HCT116 (cell line): Measurements from ENCODE around the gene BST1. TPM values are rescaled to one million over a fixed set of nuclear protein-coding genes. Genes with fewer than 3 reads are reported as not detected.

Source experiments
- ATAC-seq: fragments of 200-7000 bp; cut with Tn5 transposase; 2 replicates; pipeline ENCODE4 v1.9.1; 2020; ENCODE audit warnings: mild to moderate bottlenecking, moderate library complexity
- BruUV-seq: library from RNA; stranded (reverse); fragments of 400-500 nt; replicated peaks from 2 replicates; lab custom pipeline; 2021; lab: Mats Ljungman, UMichigan
- CTCF ChIA-PET: fragments of 300-600 bp; sonication (Branson Sonifier 250); formaldehyde crosslinking; loops from one replicate; lab custom pipeline; 2021; ENCODE audit warnings: antibody characterized with exemption; lab: Charles Lee
- POLR2A ChIA-PET: fragments of 300-600, 350-600 bp; sonication (Branson Sonifier 250); formaldehyde crosslinking; loops from one replicate; lab custom pipeline; 2021; ENCODE audit warnings: antibody characterized with exemption; lab: Charles Lee
- RAD21 ChIA-PET, 2 experiments: fragments of 300-600 bp; sonication (Branson Sonifier 250); formaldehyde crosslinking; loops; one replicate each; lab custom pipeline; 2023; ENCODE audit warnings: low total read pairs in 2 of 2; ENCODE audit not compliant: uncharacterized antibody in 2 of 2, unreplicated experiment in 2 of 2, low non-redundant PET in 1 of 2; lab: Charles Lee
- DNase-seq: peaks from one replicate; pipeline ENCODE4 v3.0.0-alpha.2; 2010; ENCODE audit warnings: low read depth, low spot score
- H2AFZ ChIP-seq: fragments of 200-600 bp; shearing (Covaris generic), sonication (generic); 2 replicates; pipeline ENCODE4 v1.6.1; 2017; ENCODE audit warnings: low read depth, mixed run types, mixed read lengths, antibody characterized with exemption, low read length; ENCODE audit not compliant: poor library complexity, severe bottlenecking
- H3K27ac ChIP-seq: 2 replicates; pipeline ENCODE4 v1.5.1; 2012; ENCODE audit warnings: low read depth, low read length
- H3K27me3 ChIP-seq: fragments of 200-600 bp; sonication (generic); 2 replicates; pipeline ENCODE4 v1.6.1; 2016; ENCODE audit warnings: mixed run types, low read length, mixed read lengths; ENCODE audit not compliant: insufficient read depth
- H3K36me3 ChIP-seq, 2 experiments: fragments of 200-500 bp in 1 of 2; fragments of 200-600 bp in 1 of 2; sonication (Bioruptor generic) in 1 of 2; sonication (generic) in 1 of 2; 2 replicates each; pipeline versions ENCODE4 v1.5.1 to v1.6.1; 2014 to 2016; ENCODE audit warnings: low read length in 2 of 2, inconsistent platforms in 1 of 2, mixed read lengths in 1 of 2, mixed run types in 1 of 2; ENCODE audit not compliant: insufficient read depth in 2 of 2, control insufficient read depth in 1 of 2
- H3K4me1 ChIP-seq, 2 experiments: fragments of 200-600 bp in 1 of 2; sonication (generic) in 1 of 2; 2 replicates each; pipeline versions ENCODE4 v1.5.1 to v1.6.1; 2012 to 2017; ENCODE audit warnings: low read length in 2 of 2, inconsistent platforms in 1 of 2, mild to moderate bottlenecking in 1 of 2, mixed read lengths in 1 of 2, mixed run types in 1 of 2, moderate library complexity in 1 of 2; ENCODE audit not compliant: insufficient read depth in 2 of 2, control insufficient read depth in 1 of 2
- H3K4me2 ChIP-seq: fragments of 200-600 bp; sonication (generic); 2 replicates; pipeline ENCODE4 v1.6.1; 2017; ENCODE audit warnings: mixed run types, low read length, mixed read lengths
- H3K4me3 ChIP-seq, 2 experiments: fragments of 200-600 bp in 1 of 2; sonication (generic) in 1 of 2; replicated peaks in 1 of 2; 2 replicates each; pipeline ENCODE4 v1.5.1; 2011 to 2016; ENCODE audit warnings: low read length in 2 of 2, control low read depth in 1 of 2, low read depth in 1 of 2, mild to moderate bottlenecking in 1 of 2, mixed read lengths in 1 of 2, mixed run types in 1 of 2
- H3K79me2 ChIP-seq: fragments of 200-600 bp; sonication (generic); 2 replicates; pipeline ENCODE4 v1.6.1; 2017; ENCODE audit warnings: mild to moderate bottlenecking, mixed run types, low read length, moderate library complexity, mixed read lengths; ENCODE audit not compliant: insufficient read depth
- H3K9ac ChIP-seq: fragments of 200-600 bp; sonication (generic); 2 replicates; pipeline ENCODE4 v1.6.1; 2016; ENCODE audit warnings: low read length, mixed read lengths
- H3K9me2 ChIP-seq: fragments of 200-600 bp; sonication (generic), shearing (Covaris generic); 2 replicates; pipeline ENCODE4 v1.6.1; 2017; ENCODE audit warnings: mixed run types, mild to moderate bottlenecking, moderate library complexity; ENCODE audit not compliant: insufficient read depth
- H3K9me3 ChIP-seq, 2 experiments: fragments of 200-500 bp in 1 of 2; fragments of 200-600 bp in 1 of 2; sonication (Bioruptor generic) in 1 of 2; sonication (generic) in 1 of 2; 2 replicates each; pipeline ENCODE4 v1.6.1; 2014 to 2017; ENCODE audit warnings: low read length in 2 of 2, mixed read lengths in 2 of 2, inconsistent platforms in 1 of 2, low read depth in 1 of 2, mild to moderate bottlenecking in 1 of 2, mixed run types in 1 of 2, moderate library complexity in 1 of 2; ENCODE audit not compliant: control insufficient read depth in 1 of 2, insufficient read depth in 1 of 2
- H4K20me1 ChIP-seq: fragments of 200-600 bp; sonication (generic), shearing (Covaris generic); 2 replicates; pipeline ENCODE4 v1.6.1; 2017; ENCODE audit warnings: mixed run types, mild to moderate bottlenecking, moderate library complexity; ENCODE audit not compliant: insufficient read depth
- CEBPB ChIP-seq: IDR thresholded peaks from 2 replicates; pipeline ENCODE4 v1.6.1; 2012; ENCODE audit warnings: low read depth
- ELF1 ChIP-seq: IDR thresholded peaks from 2 replicates; pipeline ENCODE4 v1.6.1; 2012; ENCODE audit warnings: low read depth, borderline replicate concordance
- EZH2phosphoT487 ChIP-seq: fragments of 200-600 bp; IDR thresholded peaks from 2 replicates; pipeline ENCODE4 v1.6.1; 2018; ENCODE audit warnings: antibody characterized with exemption, borderline replicate concordance
- JUND ChIP-seq: IDR thresholded peaks from 2 replicates; pipeline ENCODE4 v1.6.1; 2012
- POLR2A ChIP-seq: IDR thresholded peaks from 2 replicates; pipeline ENCODE4 v1.7.0; 2011; ENCODE audit warnings: borderline replicate concordance; ENCODE audit not compliant: insufficient read depth, insufficient read length; ENCODE audit errors: extremely low read depth
- POLR2AphosphoS5 ChIP-seq: IDR thresholded peaks from 2 replicates; pipeline ENCODE4 v1.6.1; 2011; ENCODE audit warnings: mild to moderate bottlenecking, low read depth, low read length, moderate library complexity
- SP1 ChIP-seq: IDR thresholded peaks from 2 replicates; pipeline ENCODE4 v1.6.1; 2012; ENCODE audit warnings: low read depth
- SRF ChIP-seq: IDR thresholded peaks from 2 replicates; pipeline ENCODE4 v1.6.1; 2012; ENCODE audit warnings: low read depth
- TCF7L2 ChIP-seq: IDR thresholded peaks from 2 replicates; pipeline ENCODE4 v1.7.0; 2011; ENCODE audit warnings: borderline replicate concordance, inconsistent platforms; ENCODE audit not compliant: insufficient read depth, insufficient read length; ENCODE audit errors: extremely low read depth
- YY1 ChIP-seq: IDR thresholded peaks from 2 replicates; pipeline ENCODE4 v1.6.1; 2011; ENCODE audit warnings: low read length, low read depth, moderate library complexity, mild to moderate bottlenecking; ENCODE audit not compliant: insufficient replicate concordance; ENCODE audit errors: extremely low read depth
- ZNF274 ChIP-seq: fragments of 200-500 bp; sonication (Bioruptor generic); IDR thresholded peaks from 2 replicates; pipeline ENCODE4 v1.6.1; 2014; ENCODE audit warnings: mild to moderate bottlenecking, low read depth, low read length, inconsistent platforms
- intact Hi-C: fragments of 100-400 bp; cut with micrococcal nuclease; formaldehyde crosslinking; loops from 2 replicates; pipeline ENCODE4 v1.10.0; 2022
- total RNA-seq: library from RNA; stranded (reverse); gene quantifications from one replicate; pipeline ENCODE4 v1.2.1, GENCODE V29; 2021; ENCODE audit not compliant: unreplicated experiment
- TF ChIP-seq, protein P1 (sequence below): IDR thresholded peaks from 2 replicates; pipeline ENCODE4 v1.6.1; 2012; ENCODE audit warnings: low read depth
- TF ChIP-seq, protein P2 (sequence below): IDR thresholded peaks from 2 replicates; pipeline ENCODE4 v1.6.1; 2012
- TF ChIP-seq, protein P3 (sequence below), 3 experiments: fragments of 200-600 bp in 1 of 3; sonication (generic) in 1 of 3; IDR thresholded peaks in 2 of 3; conservative IDR thresholded peaks in 1 of 3; 2 replicates each; pipeline ENCODE4 v1.5.1; 2012 to 2017; ENCODE audit warnings: low read depth in 2 of 3, low read length in 2 of 3, antibody characterized with exemption in 1 of 3, borderline replicate concordance in 1 of 3, control low read depth in 1 of 3, mild to moderate bottlenecking in 1 of 3, mixed read lengths in 1 of 3, mixed run types in 1 of 3, moderate library complexity in 1 of 3; ENCODE audit not compliant: insufficient read depth in 1 of 3
- TF ChIP-seq, protein P4 (sequence below): IDR thresholded peaks from 2 replicates; pipeline ENCODE4 v1.6.1; 2012
- TF ChIP-seq, protein P5 (sequence below): IDR thresholded peaks from 2 replicates; pipeline ENCODE4 v1.6.1; 2011; ENCODE audit warnings: mild to moderate bottlenecking, low read length, moderate library complexity; ENCODE audit not compliant: insufficient replicate concordance; ENCODE audit errors: extremely low read depth

The BST1 gene
- total RNA-seq, 1 experiment from 2014 or later, result 0.44 TPM

DNA sequence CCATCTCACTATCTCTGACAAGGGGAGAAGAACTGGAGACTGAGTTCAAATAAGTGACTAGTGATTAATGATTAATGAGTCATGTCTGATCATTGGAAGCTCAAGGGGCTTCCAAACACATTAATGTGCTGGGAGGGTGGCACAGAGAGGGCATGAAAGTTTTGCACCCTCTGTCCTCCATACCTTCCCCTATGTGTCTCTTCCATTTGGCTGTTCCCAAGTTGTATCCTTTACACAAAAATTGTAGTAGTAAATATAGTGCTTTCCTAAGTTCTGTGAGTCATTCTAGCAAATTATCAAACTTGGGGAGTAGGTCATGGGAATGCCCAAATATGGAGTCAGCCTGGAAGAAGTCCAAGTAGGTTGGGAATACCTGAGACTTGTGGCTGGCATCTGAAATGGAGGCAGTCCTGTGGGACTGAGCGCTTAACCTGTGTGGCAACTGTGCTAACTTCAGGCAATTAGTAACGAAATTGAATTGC is 25.3 kb upstream of the BST1 start (continued):
- TF ChIP-seq, protein P1, sequence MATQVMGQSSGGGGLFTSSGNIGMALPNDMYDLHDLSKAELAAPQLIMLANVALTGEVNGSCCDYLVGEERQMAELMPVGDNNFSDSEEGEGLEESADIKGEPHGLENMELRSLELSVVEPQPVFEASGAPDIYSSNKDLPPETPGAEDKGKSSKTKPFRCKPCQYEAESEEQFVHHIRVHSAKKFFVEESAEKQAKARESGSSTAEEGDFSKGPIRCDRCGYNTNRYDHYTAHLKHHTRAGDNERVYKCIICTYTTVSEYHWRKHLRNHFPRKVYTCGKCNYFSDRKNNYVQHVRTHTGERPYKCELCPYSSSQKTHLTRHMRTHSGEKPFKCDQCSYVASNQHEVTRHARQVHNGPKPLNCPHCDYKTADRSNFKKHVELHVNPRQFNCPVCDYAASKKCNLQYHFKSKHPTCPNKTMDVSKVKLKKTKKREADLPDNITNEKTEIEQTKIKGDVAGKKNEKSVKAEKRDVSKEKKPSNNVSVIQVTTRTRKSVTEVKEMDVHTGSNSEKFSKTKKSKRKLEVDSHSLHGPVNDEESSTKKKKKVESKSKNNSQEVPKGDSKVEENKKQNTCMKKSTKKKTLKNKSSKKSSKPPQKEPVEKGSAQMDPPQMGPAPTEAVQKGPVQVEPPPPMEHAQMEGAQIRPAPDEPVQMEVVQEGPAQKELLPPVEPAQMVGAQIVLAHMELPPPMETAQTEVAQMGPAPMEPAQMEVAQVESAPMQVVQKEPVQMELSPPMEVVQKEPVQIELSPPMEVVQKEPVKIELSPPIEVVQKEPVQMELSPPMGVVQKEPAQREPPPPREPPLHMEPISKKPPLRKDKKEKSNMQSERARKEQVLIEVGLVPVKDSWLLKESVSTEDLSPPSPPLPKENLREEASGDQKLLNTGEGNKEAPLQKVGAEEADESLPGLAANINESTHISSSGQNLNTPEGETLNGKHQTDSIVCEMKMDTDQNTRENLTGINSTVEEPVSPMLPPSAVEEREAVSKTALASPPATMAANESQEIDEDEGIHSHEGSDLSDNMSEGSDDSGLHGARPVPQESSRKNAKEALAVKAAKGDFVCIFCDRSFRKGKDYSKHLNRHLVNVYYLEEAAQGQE, result no peak
- peak; percentile 23; the same call in 1 of the 2 replicates for TF ChIP-seq JUND
- TF ChIP-seq, protein P2, sequence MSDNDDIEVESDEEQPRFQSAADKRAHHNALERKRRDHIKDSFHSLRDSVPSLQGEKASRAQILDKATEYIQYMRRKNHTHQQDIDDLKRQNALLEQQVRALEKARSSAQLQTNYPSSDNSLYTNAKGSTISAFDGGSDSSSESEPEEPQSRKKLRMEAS, result no peak
- TF ChIP-seq, protein P3, sequence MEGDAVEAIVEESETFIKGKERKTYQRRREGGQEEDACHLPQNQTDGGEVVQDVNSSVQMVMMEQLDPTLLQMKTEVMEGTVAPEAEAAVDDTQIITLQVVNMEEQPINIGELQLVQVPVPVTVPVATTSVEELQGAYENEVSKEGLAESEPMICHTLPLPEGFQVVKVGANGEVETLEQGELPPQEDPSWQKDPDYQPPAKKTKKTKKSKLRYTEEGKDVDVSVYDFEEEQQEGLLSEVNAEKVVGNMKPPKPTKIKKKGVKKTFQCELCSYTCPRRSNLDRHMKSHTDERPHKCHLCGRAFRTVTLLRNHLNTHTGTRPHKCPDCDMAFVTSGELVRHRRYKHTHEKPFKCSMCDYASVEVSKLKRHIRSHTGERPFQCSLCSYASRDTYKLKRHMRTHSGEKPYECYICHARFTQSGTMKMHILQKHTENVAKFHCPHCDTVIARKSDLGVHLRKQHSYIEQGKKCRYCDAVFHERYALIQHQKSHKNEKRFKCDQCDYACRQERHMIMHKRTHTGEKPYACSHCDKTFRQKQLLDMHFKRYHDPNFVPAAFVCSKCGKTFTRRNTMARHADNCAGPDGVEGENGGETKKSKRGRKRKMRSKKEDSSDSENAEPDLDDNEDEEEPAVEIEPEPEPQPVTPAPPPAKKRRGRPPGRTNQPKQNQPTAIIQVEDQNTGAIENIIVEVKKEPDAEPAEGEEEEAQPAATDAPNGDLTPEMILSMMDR (IDR thresholded peaks at IDR 0.05 in 2 of 3, conservative IDR thresholded peaks at IDR 0.05 in 1 of 3; ENCODE audit: borderline replicate concordance in 1 of 3, insufficient read depth in 1 of 3, low read depth in 2 of 3, low read length in 2 of 3), result no peak

DNA sequence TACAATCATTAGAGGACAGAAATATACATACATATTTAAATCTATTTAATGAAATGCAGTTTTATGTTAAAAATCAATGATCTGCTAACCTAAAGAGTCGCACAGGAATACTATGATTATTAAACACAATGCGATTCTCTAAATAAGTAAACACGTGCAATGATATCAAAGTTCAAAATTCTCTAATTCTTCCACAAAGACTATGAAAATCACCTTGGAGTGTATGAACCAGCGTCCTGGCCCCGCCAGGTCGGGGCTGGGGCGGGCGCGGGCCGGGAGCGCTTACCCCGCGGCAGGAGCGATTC is 21.8 kb upstream of the BST1 start:
- POLR2A ChIA-PET, result interaction anchor here (0.9 to 1.4 kb wide), 4 partner anchors 11 to 201 kb away, joined by 3 to 6 read pairs (median 4); no protein-coding TSS in a partner anchor
- no peak overlapping the region for H2AFZ ChIP-seq
- H3K4me2 ChIP-seq, result peak overlapping the region; percentile 74
- peaks cover 22 to 54% of the 10 kb centered on the region in 2 experiments for H3K4me1 ChIP-seq
- no peaks in the 10 kb centered on the region for H3K27me3 ChIP-seq
- ATAC-seq (no peak), DNase-seq (no peak)
- H3K79me2 ChIP-seq, result peaks cover 97% of the 10 kb centered on the region
- no peaks in the 10 kb centered on the region for H3K9me2 ChIP-seq
- TSS peak; percentile 51 for BruUV-seq
- intact Hi-C loops, result no loop called here
- peak overlapping the region; percentile 87 to 91 for H3K4me3 ChIP-seq
- H3K27ac ChIP-seq, result peak overlapping the region; percentile 92
- H3K9me3 ChIP-seq, result no peaks in the 10 kb centered on the region
- RAD21 ChIA-PET, result interaction anchor here in 1 of 2 experiments (0.6 kb wide), 1 partner anchor 225 kb away, joined by 3 read pairs; no protein-coding TSS in a partner anchor
- H3K9ac ChIP-seq, result peak overlapping the region; percentile 98
- CTCF ChIA-PET, result interaction anchor here (1.5 to 1.6 kb wide), 2 partner anchors 9 to 15 kb away, joined by 3 read pairs; no protein-coding TSS in a partner anchor
- H4K20me1 ChIP-seq, result no peaks in the 10 kb centered on the region
- peaks cover 2 to 13% of the 10 kb centered on the region in 2 experiments; a peak in 3 of 4 replicates for H3K36me3 ChIP-seq
- TF ChIP-seq SP1 (no peak), CEBPB (no peak), ELF1 (no peak), EZH2phosphoT487 (no peak), ZNF274 (no peak), SRF (no peak), JUND (no peak), POLR2A (no peak), TCF7L2 (no peak), POLR2AphosphoS5 (no peak), YY1 (no peak)
- TF ChIP-seq, protein P2, result no peak
- TF ChIP-seq, protein P4, sequence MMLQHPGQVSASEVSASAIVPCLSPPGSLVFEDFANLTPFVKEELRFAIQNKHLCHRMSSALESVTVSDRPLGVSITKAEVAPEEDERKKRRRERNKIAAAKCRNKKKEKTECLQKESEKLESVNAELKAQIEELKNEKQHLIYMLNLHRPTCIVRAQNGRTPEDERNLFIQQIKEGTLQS, result no peak
- TF ChIP-seq, protein P5, sequence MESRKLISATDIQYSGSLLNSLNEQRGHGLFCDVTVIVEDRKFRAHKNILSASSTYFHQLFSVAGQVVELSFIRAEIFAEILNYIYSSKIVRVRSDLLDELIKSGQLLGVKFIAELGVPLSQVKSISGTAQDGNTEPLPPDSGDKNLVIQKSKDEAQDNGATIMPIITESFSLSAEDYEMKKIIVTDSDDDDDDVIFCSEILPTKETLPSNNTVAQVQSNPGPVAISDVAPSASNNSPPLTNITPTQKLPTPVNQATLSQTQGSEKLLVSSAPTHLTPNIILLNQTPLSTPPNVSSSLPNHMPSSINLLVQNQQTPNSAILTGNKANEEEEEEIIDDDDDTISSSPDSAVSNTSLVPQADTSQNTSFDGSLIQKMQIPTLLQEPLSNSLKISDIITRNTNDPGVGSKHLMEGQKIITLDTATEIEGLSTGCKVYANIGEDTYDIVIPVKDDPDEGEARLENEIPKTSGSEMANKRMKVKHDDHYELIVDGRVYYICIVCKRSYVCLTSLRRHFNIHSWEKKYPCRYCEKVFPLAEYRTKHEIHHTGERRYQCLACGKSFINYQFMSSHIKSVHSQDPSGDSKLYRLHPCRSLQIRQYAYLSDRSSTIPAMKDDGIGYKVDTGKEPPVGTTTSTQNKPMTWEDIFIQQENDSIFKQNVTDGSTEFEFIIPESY, result no peak
